ENCODE data around the gene LGR4.

GRCh38 chr11:27514558-27514957 lies 42.0 kb upstream of the LGR4 start:
- no peak for TF ChIP-seq POLR2AphosphoS5 (IDR thresholded peaks at IDR 0.05)
- TF ChIP-seq, protein P1, sequence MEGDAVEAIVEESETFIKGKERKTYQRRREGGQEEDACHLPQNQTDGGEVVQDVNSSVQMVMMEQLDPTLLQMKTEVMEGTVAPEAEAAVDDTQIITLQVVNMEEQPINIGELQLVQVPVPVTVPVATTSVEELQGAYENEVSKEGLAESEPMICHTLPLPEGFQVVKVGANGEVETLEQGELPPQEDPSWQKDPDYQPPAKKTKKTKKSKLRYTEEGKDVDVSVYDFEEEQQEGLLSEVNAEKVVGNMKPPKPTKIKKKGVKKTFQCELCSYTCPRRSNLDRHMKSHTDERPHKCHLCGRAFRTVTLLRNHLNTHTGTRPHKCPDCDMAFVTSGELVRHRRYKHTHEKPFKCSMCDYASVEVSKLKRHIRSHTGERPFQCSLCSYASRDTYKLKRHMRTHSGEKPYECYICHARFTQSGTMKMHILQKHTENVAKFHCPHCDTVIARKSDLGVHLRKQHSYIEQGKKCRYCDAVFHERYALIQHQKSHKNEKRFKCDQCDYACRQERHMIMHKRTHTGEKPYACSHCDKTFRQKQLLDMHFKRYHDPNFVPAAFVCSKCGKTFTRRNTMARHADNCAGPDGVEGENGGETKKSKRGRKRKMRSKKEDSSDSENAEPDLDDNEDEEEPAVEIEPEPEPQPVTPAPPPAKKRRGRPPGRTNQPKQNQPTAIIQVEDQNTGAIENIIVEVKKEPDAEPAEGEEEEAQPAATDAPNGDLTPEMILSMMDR (IDR thresholded peaks at IDR 0.05) = no peak
